ENCODE results near the gene CDCA5.

CDCA5 gene, protein sequence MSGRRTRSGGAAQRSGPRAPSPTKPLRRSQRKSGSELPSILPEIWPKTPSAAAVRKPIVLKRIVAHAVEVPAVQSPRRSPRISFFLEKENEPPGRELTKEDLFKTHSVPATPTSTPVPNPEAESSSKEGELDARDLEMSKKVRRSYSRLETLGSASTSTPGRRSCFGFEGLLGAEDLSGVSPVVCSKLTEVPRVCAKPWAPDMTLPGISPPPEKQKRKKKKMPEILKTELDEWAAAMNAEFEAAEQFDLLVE

DNA sequence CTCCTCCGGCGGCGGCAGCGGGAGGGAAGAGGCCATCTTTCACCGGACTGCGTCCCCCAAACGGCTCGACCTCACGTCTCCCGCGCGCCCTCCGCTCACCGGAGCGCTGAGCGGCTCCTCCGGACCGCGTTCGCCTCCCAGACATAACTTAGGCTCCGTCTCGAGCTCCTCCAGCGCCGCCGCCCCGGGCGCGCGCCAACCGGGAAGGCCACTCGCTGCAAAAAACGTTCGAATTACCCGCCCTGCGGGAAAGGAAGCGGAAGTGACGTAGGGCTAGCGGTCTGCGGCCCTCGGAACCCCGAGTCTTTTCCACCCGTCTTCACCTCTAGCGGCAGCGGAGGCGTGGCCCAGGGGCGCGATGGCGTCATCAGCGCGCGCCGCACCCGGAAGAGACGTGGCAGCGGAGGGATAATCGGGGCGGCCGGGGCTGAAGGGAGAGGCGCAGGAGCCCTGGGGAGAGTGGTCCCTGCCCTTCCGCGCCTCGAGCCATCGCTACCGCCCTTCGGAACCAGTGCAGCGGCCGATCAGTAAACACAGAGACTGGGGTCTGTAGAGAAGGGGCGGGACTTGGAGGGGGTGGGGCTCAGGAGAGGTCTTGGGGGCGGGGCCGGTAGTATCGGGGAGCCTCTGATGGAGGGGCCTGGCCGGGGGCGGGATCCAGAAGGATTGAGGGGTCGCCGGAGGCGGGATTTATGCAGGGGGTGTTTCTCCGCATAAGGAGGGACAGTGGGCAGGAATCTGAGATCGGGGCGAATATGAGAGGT is at the start of gene CDCA5, which contains the start of gene ZFPL1:
Gene CDCA5, minus strand, starts transcription at position 207 of the 764 bp plus-strand sequence. Its CDS starts 62 bp downstream, at position 145.
Gene ZFPL1, plus strand, starts transcription at position 389 of the 764 bp plus-strand sequence. CDS start 477 bp downstream, outside the sequence.
- peak; percentile 97 for DNase-seq (ENCODE audit: low read depth)
- TF ChIP-seq, protein P1, sequence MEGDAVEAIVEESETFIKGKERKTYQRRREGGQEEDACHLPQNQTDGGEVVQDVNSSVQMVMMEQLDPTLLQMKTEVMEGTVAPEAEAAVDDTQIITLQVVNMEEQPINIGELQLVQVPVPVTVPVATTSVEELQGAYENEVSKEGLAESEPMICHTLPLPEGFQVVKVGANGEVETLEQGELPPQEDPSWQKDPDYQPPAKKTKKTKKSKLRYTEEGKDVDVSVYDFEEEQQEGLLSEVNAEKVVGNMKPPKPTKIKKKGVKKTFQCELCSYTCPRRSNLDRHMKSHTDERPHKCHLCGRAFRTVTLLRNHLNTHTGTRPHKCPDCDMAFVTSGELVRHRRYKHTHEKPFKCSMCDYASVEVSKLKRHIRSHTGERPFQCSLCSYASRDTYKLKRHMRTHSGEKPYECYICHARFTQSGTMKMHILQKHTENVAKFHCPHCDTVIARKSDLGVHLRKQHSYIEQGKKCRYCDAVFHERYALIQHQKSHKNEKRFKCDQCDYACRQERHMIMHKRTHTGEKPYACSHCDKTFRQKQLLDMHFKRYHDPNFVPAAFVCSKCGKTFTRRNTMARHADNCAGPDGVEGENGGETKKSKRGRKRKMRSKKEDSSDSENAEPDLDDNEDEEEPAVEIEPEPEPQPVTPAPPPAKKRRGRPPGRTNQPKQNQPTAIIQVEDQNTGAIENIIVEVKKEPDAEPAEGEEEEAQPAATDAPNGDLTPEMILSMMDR (IDR thresholded peaks at IDR 0.05; ENCODE audit: insufficient read depth, low read depth, low read length, missing control alignments): no peak

DNA sequence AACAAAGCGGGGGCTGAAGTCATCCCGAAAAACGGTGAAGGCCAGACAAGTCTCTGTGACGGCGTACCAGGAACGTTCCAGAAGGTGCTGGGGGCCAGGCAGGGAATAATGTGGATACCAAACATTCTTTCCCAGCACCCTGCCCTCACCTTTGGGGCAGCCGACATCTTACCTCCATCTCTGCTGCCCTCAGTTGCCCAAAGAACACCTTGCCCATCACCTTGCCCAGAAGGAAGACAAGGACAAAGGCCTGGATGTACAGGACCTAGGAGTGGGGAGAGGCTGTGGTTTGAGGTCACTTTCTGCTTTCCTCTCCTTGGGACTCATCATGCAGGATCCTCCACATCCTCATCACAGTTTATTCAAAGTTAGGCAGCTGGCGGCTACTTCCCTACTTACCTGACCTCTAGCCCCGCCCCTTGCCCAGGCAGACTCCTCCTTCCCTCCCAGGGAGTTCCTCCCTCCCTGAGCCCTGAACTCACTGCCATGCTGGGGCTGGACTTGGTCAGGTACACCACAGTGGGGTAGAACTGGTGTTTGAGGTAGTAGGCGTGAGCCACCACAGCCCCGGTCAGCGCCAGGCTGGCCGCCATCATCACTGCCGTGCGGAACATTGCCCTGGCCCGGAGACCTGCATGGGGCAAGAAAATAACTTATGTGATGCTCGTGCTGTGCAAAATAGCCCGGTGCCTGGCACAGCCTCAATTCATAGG is 49.3 kb upstream of the CDCA5 start:
- peak overlapping the region; percentile 78 for H3K4me3 ChIP-seq (ENCODE audit: low read depth, low read length)
- TF ChIP-seq, protein P1 (IDR thresholded peaks at IDR 0.05; ENCODE audit: insufficient read depth, low read depth, low read length, missing control alignments): no peak
- DNase-seq (ENCODE audit: low read depth): peak; percentile 85

More for the DNA sequence above, at the start of gene CDCA5, which contains the start of gene ZFPL1:
- peak within 1 kb of the TSS; percentile 83 for H3K4me3 ChIP-seq (ENCODE audit: low read depth, low read length)

DNA sequence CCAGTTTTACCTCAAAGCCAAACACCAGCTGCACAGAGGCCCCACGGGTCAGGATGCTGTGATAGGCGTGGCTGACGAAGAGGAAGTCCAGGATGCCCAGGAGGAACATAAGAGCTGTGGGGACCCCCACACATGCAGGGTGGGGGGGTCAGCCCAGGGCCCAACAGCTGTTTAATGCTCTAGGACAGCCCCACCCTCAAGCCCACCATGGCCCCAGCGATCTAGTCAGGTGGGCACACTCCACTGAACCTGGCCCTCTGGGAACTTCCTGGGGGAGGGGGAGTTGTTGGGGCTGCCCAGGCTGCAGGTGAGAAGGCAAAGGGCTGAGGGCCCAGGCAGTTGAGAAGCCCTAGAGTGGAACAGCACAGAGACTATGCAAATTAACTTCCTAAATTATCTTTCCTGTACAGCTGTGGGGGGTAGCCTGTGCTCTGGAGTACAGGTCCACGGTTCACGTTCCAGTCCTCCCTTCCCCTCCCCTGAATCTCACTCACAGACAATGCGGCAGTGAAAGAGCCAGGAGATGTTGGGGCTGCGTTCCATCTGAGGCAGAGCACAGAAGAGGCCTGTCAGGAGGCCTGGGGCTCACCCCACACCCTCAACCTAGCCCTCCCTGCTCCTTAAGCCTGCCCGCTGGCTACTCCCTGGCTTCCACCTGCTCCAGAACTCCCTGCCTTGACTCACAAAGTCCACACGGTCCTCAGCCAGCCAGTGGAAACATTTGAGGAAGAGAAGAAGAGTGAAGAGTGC is 48.6 kb upstream of the CDCA5 start:
- TF ChIP-seq, protein P1 (IDR thresholded peaks at IDR 0.05; ENCODE audit: insufficient read depth, low read depth, low read length, missing control alignments): no peak
- H3K4me3 ChIP-seq (ENCODE audit: low read depth, low read length): peak overlapping the region; percentile 78
- peak; percentile 82 for DNase-seq (ENCODE audit: low read depth)

DNA sequence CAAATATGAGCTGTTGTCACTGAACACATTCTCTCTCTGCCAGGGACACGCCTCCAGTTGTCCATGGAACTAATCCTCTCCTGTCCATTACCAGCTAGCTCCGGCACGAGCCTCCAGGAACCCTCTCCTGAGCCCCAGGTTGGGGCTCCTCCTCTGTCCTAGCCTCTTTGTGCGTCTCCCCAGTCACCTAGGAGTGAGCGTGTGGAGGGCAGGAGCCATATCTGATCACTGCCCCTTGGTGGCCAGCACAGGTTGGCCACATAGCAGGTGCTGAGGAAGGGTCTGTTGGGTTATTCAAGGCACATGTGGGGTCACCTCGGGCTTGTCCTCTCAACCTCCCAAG is 48.0 kb upstream of the CDCA5 start:
- H3K4me3 ChIP-seq (ENCODE audit: low read depth, low read length): peak overlapping the region; percentile 78
- TF ChIP-seq, protein P1 (IDR thresholded peaks at IDR 0.05; ENCODE audit: insufficient read depth, low read depth, low read length, missing control alignments): no peak
- no peak for DNase-seq (ENCODE audit: low read depth)

DNA sequence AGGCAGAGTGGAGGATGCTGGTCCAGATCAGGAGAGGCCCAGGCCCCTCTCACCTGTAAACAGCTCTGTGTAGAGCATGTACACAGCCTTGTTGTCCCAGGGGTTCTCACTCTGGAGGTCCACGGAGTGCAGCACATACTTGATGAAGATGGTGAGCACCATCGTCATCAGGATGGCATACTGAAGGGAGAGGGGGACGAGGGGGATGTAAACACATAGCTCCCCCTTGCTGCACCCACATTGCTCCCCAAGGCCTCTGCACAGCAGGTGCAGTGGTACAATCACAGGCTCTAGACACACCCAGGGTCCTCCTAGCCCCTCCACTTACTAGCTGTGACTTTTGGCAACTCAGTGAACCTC is 47.6 kb upstream of the CDCA5 start:
- no peak overlapping the region for H3K4me3 ChIP-seq (ENCODE audit: low read depth, low read length)
- no peak for DNase-seq (ENCODE audit: low read depth)
- TF ChIP-seq, protein P1 (IDR thresholded peaks at IDR 0.05; ENCODE audit: insufficient read depth, low read depth, low read length, missing control alignments): no peak

DNA sequence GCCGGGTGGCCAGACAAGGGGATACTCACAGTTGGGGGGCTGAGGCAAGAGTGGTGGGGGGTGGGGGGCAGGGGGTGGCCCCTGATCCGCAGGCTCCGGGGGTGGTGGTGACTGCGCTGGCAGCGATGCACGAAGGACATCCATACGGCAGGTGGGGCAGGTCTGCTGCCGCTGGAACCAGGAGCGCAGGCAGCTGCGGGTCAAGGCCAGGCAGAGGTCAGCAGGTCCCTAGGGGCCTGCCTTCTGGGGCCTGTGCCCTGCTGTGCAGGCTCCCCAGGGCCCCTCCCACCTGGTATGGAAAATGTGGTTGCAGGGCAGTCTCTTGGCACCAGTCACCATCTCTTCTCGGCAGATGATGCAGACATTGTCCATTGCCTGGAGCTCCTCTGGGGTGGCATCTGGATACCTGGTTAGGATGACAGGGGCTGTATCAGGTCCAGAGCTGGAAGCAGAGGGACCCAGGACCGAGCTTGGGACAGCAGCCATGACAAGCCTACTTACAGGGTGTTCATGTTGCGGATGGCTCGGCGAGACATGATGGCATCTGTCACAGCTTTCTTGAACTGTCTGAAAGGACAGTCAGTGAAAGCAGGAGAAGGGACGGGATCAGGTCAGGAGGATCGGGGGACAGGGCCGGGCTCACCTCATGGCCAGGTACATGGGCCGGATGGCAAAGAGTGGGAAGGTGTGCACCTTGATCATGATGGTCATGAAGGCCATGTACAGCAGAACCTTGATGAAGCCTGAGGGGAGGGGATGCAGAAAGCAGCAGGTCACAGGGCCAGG is 47.0 kb upstream of the CDCA5 start:
- H3K4me3 ChIP-seq (ENCODE audit: low read depth, low read length): no peak overlapping the region
- TF ChIP-seq, protein P1 (IDR thresholded peaks at IDR 0.05; ENCODE audit: insufficient read depth, low read depth, low read length, missing control alignments): no peak
- DNase-seq (ENCODE audit: low read depth): no peak

All from GM12865 (cell line).